ENCODE results near the gene OR2AG2. TPM values are rescaled to one million over a fixed set of nuclear protein-coding genes. Genes with fewer than 3 reads are reported as not detected.

OR2AG2 gene
- total RNA-seq, 1 experiment from 2014 or later: 0.18 TPM

DNA sequence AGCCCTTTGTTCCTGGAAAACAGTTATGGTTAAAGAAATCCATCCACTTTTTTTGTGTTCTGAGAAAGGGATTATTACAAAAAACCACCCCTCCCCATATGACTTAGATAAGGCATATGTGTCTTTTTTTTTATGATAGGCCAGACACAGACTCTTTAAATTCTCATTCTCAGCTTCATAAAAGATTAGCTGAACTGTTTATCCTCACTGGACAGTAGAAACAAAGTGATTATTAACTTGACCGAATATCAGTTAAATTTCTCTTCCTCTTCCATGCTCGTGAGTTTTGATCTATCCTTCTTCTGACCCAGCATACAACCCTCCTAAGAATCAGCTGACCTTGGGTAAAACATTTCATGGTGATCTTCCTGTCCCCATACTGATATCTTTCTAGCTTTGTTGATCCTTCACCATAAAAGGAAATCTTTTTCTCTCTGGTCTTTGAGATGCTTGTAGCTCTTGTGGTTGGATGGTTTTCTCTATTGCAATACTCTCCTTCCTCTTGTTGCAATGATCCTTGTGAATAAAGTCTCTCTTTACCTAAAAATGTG is 26.2 kb downstream of the OR2AG2 start:
- TF ChIP-seq TCF7L2 (IDR thresholded peaks at IDR 0.05; ENCODE audit: low read depth, low read length): no peak
- TF ChIP-seq, protein P1, sequence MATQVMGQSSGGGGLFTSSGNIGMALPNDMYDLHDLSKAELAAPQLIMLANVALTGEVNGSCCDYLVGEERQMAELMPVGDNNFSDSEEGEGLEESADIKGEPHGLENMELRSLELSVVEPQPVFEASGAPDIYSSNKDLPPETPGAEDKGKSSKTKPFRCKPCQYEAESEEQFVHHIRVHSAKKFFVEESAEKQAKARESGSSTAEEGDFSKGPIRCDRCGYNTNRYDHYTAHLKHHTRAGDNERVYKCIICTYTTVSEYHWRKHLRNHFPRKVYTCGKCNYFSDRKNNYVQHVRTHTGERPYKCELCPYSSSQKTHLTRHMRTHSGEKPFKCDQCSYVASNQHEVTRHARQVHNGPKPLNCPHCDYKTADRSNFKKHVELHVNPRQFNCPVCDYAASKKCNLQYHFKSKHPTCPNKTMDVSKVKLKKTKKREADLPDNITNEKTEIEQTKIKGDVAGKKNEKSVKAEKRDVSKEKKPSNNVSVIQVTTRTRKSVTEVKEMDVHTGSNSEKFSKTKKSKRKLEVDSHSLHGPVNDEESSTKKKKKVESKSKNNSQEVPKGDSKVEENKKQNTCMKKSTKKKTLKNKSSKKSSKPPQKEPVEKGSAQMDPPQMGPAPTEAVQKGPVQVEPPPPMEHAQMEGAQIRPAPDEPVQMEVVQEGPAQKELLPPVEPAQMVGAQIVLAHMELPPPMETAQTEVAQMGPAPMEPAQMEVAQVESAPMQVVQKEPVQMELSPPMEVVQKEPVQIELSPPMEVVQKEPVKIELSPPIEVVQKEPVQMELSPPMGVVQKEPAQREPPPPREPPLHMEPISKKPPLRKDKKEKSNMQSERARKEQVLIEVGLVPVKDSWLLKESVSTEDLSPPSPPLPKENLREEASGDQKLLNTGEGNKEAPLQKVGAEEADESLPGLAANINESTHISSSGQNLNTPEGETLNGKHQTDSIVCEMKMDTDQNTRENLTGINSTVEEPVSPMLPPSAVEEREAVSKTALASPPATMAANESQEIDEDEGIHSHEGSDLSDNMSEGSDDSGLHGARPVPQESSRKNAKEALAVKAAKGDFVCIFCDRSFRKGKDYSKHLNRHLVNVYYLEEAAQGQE (IDR thresholded peaks at IDR 0.05; ENCODE audit: insufficient read depth in 1 of 2, low read depth in 2 of 2, low read length in 1 of 2): no peak
- TF ChIP-seq SIN3A (IDR thresholded peaks at IDR 0.05; ENCODE audit: borderline replicate concordance, insufficient read depth, low read depth, low read length): no peak
- TF ChIP-seq CTCF (IDR thresholded peaks at IDR 0.05): no peak
- no peak for TF ChIP-seq POLR2AphosphoS5 (IDR thresholded peaks at IDR 0.05; ENCODE audit: low read depth, low read length)
- no peak for DNase-seq (ENCODE audit: low read depth, low spot score)
- H3K27me3 ChIP-seq (ENCODE audit: control insufficient read depth, insufficient read depth, low read length): peaks cover 55% of the 10 kb centered on the region
- in situ Hi-C loops (cut with HindIII; ENCODE audit: low pct_unique_long_range_greater_than_20kb, low sequenced_read_pairs): no loop called here
- ChIA-PET POLR2A (no interaction called here), CTCF (interaction anchor here (0.6 kb wide), 1 partner anchor 13 kb away, joined by 4 read pairs; no protein-coding TSS in a partner anchor)
- H3K36me3 ChIP-seq (ENCODE audit: control insufficient read depth, insufficient read depth, low read length): no peaks in the 10 kb centered on the region
- no peaks in the 10 kb centered on the region for H3K4me1 ChIP-seq (ENCODE audit: control insufficient read depth, insufficient read depth, low read length)
- H3K4me3 ChIP-seq (ENCODE audit: low read depth in 2 of 2, low read length in 2 of 2): no peak overlapping the region
- H3K27ac ChIP-seq (ENCODE audit: low read length): no peak overlapping the region
- ATAC-seq: no peak
- BruUV-seq (replicated peaks): no TSS peak
- intact Hi-C loops (cut with micrococcal nuclease; ENCODE audit: unreplicated experiment): no loop called here
- no peaks in the 10 kb centered on the region for H3K9me3 ChIP-seq (ENCODE audit: control insufficient read depth, insufficient read depth, low read depth, low read length)

DNA sequence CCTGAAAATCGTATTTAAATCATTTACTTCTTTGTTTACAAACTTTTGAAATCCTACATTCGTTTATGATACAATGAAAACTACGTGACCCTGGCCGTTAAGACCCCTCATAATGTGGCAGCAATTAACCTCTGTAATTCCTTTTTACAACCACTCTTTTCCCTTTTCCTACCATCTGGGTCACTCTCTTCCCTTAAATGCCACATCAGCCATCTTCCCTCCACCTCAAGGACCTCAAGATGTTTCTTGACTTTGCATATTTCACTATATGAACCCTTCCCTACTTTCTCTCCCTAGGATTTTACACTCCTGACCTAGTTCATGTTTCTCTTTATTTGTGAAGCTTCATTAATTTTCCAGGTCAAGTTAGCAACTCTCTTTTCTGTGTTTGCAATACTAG is 26.8 kb downstream of the OR2AG2 start:
- ATAC-seq (no peak), DNase-seq (ENCODE audit: low read depth, low spot score) (no peak)
- POLR2A ChIA-PET: no interaction called here
- CTCF ChIA-PET: interaction anchor here (0.6 kb wide), 1 partner anchor 14 kb away, joined by 4 read pairs; no protein-coding TSS in a partner anchor
- H3K4me1 ChIP-seq (ENCODE audit: control insufficient read depth, insufficient read depth, low read length): no peaks in the 10 kb centered on the region
- no peak for TF ChIP-seq SIN3A (IDR thresholded peaks at IDR 0.05; ENCODE audit: borderline replicate concordance, insufficient read depth, low read depth, low read length)
- no peak for TF ChIP-seq POLR2AphosphoS5 (IDR thresholded peaks at IDR 0.05; ENCODE audit: low read depth, low read length)
- TF ChIP-seq, protein P1 (IDR thresholded peaks at IDR 0.05; ENCODE audit: insufficient read depth in 1 of 2, low read depth in 2 of 2, low read length in 1 of 2): no peak
- TF ChIP-seq CTCF (IDR thresholded peaks at IDR 0.05): no peak
- no peak overlapping the region for H3K4me3 ChIP-seq (ENCODE audit: low read depth in 2 of 2, low read length in 2 of 2)
- peaks cover 55% of the 10 kb centered on the region for H3K27me3 ChIP-seq (ENCODE audit: control insufficient read depth, insufficient read depth, low read length)
- no peak overlapping the region for H3K27ac ChIP-seq (ENCODE audit: low read length)
- intact Hi-C loops (cut with micrococcal nuclease; ENCODE audit: unreplicated experiment) (no loop called here), in situ Hi-C loops (cut with HindIII; ENCODE audit: low pct_unique_long_range_greater_than_20kb, low sequenced_read_pairs) (no loop called here)
- no TSS peak for BruUV-seq (replicated peaks)
- H3K36me3 ChIP-seq (ENCODE audit: control insufficient read depth, insufficient read depth, low read length): no peaks in the 10 kb centered on the region
- no peaks in the 10 kb centered on the region for H3K9me3 ChIP-seq (ENCODE audit: control insufficient read depth, insufficient read depth, low read depth, low read length)

All from Panc1 (cell line).